Endodermal cell (in vitro differentiated cells): Measurements from ENCODE around the gene ZMIZ1. TPM values are rescaled to one million over a fixed set of nuclear protein-coding genes. Genes with fewer than 3 reads are reported as not detected.

Source experiments
- DNase-seq: peaks from one replicate; pipeline ENCODE4 v3.0.0-alpha.2; 2017
- H3K27ac ChIP-seq: 2 replicates; pipeline ENCODE4 v1.5.1; 2013; ENCODE audit warnings: mild to moderate bottlenecking, low read depth, low read length, moderate library complexity
- H3K27me3 ChIP-seq: 2 replicates; pipeline ENCODE4 v1.6.1; 2013; ENCODE audit warnings: mild to moderate bottlenecking, low read length, moderate library complexity; ENCODE audit not compliant: insufficient read depth, control insufficient read depth, poor library complexity, severe bottlenecking
- H3K36me3 ChIP-seq: 2 replicates; pipeline ENCODE4 v1.7.0; 2013; ENCODE audit warnings: mild to moderate bottlenecking, low read length, moderate library complexity; ENCODE audit not compliant: control insufficient read depth, insufficient read depth
- H3K4me1 ChIP-seq: one replicate; pipeline ENCODE4 v1.7.0; 2013; ENCODE audit warnings: low read length; ENCODE audit not compliant: control insufficient read depth, insufficient read depth
- H3K4me3 ChIP-seq: 2 replicates; pipeline ENCODE4 v1.5.1; 2013; ENCODE audit warnings: mild to moderate bottlenecking, low read length, moderate library complexity
- H3K9ac ChIP-seq: 2 replicates; pipeline ENCODE4 v1.6.1; 2013; ENCODE audit warnings: mild to moderate bottlenecking, low read length, moderate library complexity; ENCODE audit not compliant: poor library complexity, severe bottlenecking; ENCODE audit errors: extremely low read depth
- H3K9me3 ChIP-seq: 2 replicates; pipeline ENCODE4 v1.6.1; 2013; ENCODE audit warnings: mild to moderate bottlenecking, low read length, moderate library complexity; ENCODE audit not compliant: control insufficient read depth
- H3K27ac Mint-ChIP-seq: 2 replicates; pipeline ENCODE4 v1.8.0; 2020; ENCODE audit warnings: mixed read lengths
- H3K27me3 Mint-ChIP-seq: 2 replicates; pipeline ENCODE4 v1.8.0; 2021; ENCODE audit warnings: mild to moderate bottlenecking, mixed read lengths; ENCODE audit not compliant: insufficient read depth
- H3K36me3 Mint-ChIP-seq: 2 replicates; pipeline ENCODE4 v1.8.0; 2020; ENCODE audit warnings: low read depth, mixed read lengths
- H3K4me1 Mint-ChIP-seq: 2 replicates; pipeline ENCODE4 v1.8.0; 2020; ENCODE audit warnings: mixed read lengths
- H3K4me3 Mint-ChIP-seq: 2 replicates; pipeline ENCODE4 v1.8.0; 2020; ENCODE audit warnings: mild to moderate bottlenecking, moderate library complexity, mixed read lengths
- H3K9me3 Mint-ChIP-seq: 2 replicates; pipeline ENCODE4 v1.8.0; 2020; ENCODE audit warnings: mild to moderate bottlenecking, mixed read lengths
- WGBS, 2 experiments: methylation state at CpG; one replicate each; pipeline versions ENCODE4 v1.1.5 to v1.1.7; 2013; ENCODE audit warnings: missing lambda C conversion rate in 2 of 2, mixed read lengths in 1 of 2; ENCODE audit not compliant: insufficient coverage in 1 of 2, insufficient read length in 1 of 2; 5-methylcytosine and 5-hydroxymethylcytosine counted together
- total RNA-seq, 2 donors: library from RNA; stranded (reverse); fragmentation: NEBNext Ultra II Directional in 1 of 2; extraction: Animal tissue kit (Norgen Biotek cat#: 25700) in 1 of 2; gene quantifications; 2 replicates in 1 of 2; 3 replicates in 1 of 2; pipeline ENCODE4 v1.2.1, GENCODE V29; 2021
- TF ChIP-seq, protein P1 (sequence below): fragments of 200-600 bp; sonication (generic); conservative IDR thresholded peaks from 2 replicates; pipeline ENCODE4 v1.5.0; 2021; ENCODE audit warnings: antibody characterized with exemption, mild to moderate bottlenecking

ZMIZ1 gene
- total RNA-seq, 2 donors from 2014 or later = 65.3 to 67.5 TPM

DNA sequence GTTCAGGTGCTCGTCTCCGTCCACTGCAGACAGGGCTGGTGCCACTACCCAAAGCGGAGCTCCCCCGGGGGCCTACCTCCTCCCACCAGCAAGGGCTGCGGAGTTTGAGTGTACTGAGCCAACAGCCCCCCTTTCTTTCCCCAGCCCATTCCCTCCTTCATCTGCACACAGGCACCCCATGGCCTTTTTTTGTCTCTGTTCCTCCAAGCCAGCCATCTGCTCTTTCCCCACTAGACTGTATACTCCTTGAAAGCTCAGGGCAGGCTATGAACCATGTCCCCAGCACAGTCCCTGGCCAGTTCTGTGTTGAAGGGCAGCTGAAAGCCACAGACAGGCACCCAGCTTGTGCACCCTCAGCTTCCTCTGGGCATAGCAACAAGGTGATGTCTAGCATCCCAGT is 99.4 kb downstream of the ZMIZ1 start:
- Histone ChIP-seq H3K27me3 (no peaks in the 10 kb centered on the region), H3K27ac (peak overlapping the region; percentile 71), H3K4me3 (no peak overlapping the region), H3K9ac (no peak overlapping the region), H3K9me3 (no peaks in the 10 kb centered on the region), H3K36me3 (peaks cover 29% of the 10 kb centered on the region), H3K4me1 (no peaks in the 10 kb centered on the region)
- Mint-ChIP-seq H3K27ac (peak overlapping the region; percentile 64), H3K4me3 (no peak overlapping the region), H3K9me3 (no peaks in the 10 kb centered on the region), H3K4me1 (peaks cover 3% of the 10 kb centered on the region), H3K27me3 (no peaks in the 10 kb centered on the region), H3K36me3 (peaks cover 38% of the 10 kb centered on the region)
- TF ChIP-seq, protein P1, sequence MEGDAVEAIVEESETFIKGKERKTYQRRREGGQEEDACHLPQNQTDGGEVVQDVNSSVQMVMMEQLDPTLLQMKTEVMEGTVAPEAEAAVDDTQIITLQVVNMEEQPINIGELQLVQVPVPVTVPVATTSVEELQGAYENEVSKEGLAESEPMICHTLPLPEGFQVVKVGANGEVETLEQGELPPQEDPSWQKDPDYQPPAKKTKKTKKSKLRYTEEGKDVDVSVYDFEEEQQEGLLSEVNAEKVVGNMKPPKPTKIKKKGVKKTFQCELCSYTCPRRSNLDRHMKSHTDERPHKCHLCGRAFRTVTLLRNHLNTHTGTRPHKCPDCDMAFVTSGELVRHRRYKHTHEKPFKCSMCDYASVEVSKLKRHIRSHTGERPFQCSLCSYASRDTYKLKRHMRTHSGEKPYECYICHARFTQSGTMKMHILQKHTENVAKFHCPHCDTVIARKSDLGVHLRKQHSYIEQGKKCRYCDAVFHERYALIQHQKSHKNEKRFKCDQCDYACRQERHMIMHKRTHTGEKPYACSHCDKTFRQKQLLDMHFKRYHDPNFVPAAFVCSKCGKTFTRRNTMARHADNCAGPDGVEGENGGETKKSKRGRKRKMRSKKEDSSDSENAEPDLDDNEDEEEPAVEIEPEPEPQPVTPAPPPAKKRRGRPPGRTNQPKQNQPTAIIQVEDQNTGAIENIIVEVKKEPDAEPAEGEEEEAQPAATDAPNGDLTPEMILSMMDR = no peak
- WGBS, 2 experiments = 97% methylated on average over 5 of the region's 5 CpGs; no CpG with 5 or more reads in 1 of the 2 experiments
- no peak for DNase-seq

GRCh38 chr10:79170226-79170752 is 101.5 kb downstream of the ZMIZ1 start:
- Histone ChIP-seq H3K27ac (no peak overlapping the region), H3K36me3 (peaks cover 18% of the 10 kb centered on the region), H3K4me1 (no peaks in the 10 kb centered on the region), H3K4me3 (no peak overlapping the region), H3K9me3 (no peaks in the 10 kb centered on the region), H3K9ac (no peak overlapping the region), H3K27me3 (no peaks in the 10 kb centered on the region)
- no peaks in the 10 kb centered on the region for H3K4me1 Mint-ChIP-seq
- H3K27ac Mint-ChIP-seq = no peak overlapping the region
- no peak overlapping the region for H3K4me3 Mint-ChIP-seq
- DNase-seq = no peak
- H3K27me3 Mint-ChIP-seq = no peaks in the 10 kb centered on the region
- H3K36me3 Mint-ChIP-seq = peaks cover 38% of the 10 kb centered on the region
- 97 to 100% methylated on average over 4 of the region's 4 CpGs for WGBS, 2 experiments
- TF ChIP-seq, protein P1 = no peak
- no peaks in the 10 kb centered on the region for H3K9me3 Mint-ChIP-seq

GRCh38 chr10:79170993-79171392 is 102.2 kb downstream of the ZMIZ1 start:
- H3K9ac ChIP-seq = no peak overlapping the region
- no peaks in the 10 kb centered on the region for H3K27me3 Mint-ChIP-seq
- no peak overlapping the region for H3K4me3 ChIP-seq
- no peak overlapping the region for H3K4me3 Mint-ChIP-seq
- peaks cover 18% of the 10 kb centered on the region for H3K36me3 ChIP-seq
- DNase-seq = no peak
- no peak overlapping the region for H3K27ac ChIP-seq
- H3K4me1 ChIP-seq = no peaks in the 10 kb centered on the region
- peaks cover 36% of the 10 kb centered on the region for H3K36me3 Mint-ChIP-seq
- no peaks in the 10 kb centered on the region for H3K4me1 Mint-ChIP-seq
- TF ChIP-seq, protein P1 = no peak
- peak overlapping the region; percentile 61 for H3K27ac Mint-ChIP-seq
- H3K9me3 ChIP-seq = no peaks in the 10 kb centered on the region
- no peaks in the 10 kb centered on the region for H3K9me3 Mint-ChIP-seq
- no peaks in the 10 kb centered on the region for H3K27me3 ChIP-seq
- 94 to 98% methylated on average over 7 to 9 of the region's 9 CpGs for WGBS, 2 experiments
